Measurements from ENCODE around the gene ATG7.
"Not testable (repeated sequence)": the region's sequence is repeated elsewhere in the genome, so short reads cannot be mapped to it uniquely, and the experiment has no call there.

Gene ATG7

GRCh38 chr3:11437506-11437905 lies 165.3 kb downstream of the ATG7 start:
- no peak for DNase-seq

- DNase-seq: no peak
Measured at GRCh38 chr3:11438646-11439045, 166.4 kb downstream of the ATG7 start.

DNA sequence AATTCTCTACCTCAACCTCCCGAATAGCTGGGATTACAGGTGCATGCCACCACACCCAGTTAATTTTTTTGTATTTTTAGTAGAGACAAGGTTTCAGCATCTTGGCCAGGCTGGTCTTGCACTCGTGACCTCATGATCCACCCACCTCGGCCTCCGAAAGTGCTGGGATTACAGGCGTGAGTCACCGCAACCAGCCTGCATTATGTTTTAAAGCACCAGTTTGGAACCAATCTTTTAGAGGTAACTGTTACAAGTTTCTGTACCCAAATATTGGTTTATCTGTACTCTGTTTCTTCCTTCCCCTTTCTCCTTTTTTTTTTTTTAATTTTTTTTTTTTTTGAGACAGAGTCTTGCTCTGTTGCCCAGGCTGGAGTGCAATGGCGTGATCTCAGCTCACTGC lies 169.1 kb downstream of the ATG7 start:
- DNase-seq: not testable (repeated sequence)

DNA sequence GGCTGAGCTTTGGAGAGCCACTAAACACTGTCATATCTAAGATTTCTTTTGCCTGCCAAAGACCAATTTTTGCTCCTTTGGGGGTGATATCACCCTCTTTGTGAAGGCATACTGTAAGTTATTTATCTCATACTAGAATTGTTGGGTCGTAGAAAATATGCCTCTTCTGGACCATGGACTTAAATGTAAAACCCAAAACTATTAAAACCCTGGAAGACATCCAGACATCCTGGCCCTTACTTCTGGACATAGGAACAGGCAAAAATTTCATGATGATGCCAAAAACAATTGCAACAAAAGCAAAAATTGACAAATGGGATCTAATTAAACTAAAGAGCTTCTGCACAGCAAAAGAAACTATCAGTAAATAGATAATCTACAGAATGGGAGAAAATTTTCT lies 172.2 kb downstream of the ATG7 start:
- DNase-seq: no peak

DNA sequence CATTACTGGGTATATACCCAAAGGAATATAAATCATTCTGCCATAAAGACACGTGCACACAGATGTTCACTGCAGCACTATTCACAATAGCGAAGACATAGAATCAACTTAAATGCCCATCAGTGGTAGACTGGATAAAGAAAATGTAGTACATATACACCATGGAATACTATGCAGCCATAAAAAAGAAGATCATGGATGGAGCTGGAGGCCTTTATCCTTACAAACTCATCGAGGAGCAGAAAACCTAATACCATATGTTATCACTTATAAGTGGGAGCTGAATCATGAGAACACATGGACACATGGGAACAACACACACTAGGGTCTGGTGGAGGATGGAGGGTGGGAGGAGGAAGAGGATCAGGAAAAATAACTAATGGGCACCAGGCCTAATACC lies 173.0 kb downstream of the ATG7 start:
- not testable (repeated sequence) for DNase-seq

GRCh38 chr3:11445883-11446282 lies 173.7 kb downstream of the ATG7 start:
- DNase-seq: no peak

DNA sequence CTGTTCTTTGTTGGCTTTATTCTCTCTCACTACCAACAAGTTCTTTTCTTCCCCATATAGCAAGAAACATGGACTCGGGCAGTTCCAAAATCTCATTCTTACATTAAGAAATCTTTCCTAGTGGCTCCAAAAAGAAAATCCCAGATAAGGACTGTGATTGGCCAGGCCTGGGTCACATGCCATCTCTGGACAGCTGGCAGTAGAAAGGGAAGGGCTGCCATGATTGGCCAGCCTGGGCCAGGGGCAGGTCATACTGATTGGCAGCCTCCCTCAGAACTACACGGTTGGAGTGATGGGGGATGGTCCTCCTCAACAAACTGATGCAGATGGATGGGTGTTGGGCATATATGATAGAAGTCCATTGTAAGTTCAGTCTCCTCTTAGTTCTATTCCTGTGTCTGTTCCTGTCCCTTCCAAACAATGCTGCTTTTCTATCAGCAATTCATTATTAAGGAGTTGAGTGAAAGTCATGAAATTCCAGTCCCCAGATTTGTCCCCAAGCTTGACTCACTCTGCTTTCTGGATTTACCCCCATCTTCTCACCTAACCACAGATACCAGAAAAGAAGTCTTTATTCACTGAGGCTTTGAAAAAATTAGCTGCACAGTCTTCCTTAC lies 175.5 kb downstream of the ATG7 start:
- no peak for DNase-seq

DNA sequence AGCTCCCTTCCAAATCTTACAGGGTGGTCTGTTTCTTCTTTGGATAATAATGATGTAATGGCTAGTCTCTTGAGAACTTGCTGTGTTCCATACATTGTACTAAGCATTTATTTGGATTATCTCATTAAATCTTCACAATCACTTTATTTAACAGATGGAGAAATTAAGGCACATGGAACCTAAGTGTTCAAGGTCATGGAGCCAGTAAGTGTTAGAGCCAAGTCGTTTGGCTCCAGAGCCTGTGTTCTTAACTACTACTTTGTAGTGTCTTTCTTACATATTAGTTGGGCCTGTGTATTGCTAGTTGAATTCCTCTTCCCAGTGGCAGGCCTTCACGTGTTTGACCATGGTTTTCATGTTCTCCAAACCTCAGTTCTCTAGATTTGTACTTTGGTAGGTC lies 177.8 kb downstream of the ATG7 start:
- no peak for DNase-seq

- DNase-seq: no peak
Measured at GRCh38 chr3:11452312-11452711, 180.1 kb downstream of the ATG7 start.

GRCh38 chr3:11452885-11453847 lies 181.0 kb downstream of the ATG7 start:
- DNase-seq: no peak

GRCh38 chr3:11455956-11456355 lies 183.8 kb downstream of the ATG7 start:
- DNase-seq: no peak

DNA sequence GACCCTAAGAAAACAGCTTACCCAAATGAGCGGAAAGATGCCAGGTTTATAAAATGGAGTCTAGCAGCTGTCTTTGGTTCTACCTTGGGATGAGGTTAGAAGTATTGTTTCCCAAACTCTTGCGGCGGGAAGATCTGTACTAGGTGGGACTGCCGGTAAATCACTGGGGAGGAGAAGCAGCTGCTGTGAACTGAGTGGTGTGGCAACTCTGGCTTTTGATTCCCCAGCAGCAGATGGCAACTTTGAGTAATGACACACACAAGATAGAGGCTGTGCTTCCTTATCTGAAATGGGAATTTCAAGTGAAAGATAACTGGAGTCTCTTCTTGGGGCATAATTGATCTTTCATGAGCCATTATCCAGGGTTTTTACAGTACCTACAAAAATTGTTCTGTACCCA lies 184.9 kb downstream of the ATG7 start:
- DNase-seq: no peak

- no peak for DNase-seq
Measured at GRCh38 chr3:11459186-11459824, 187.1 kb downstream of the ATG7 start.

GRCh38 chr3:11461226-11461625 lies 189.0 kb downstream of the ATG7 start:
- DNase-seq: no peak

- not testable (repeated sequence) for DNase-seq
Measured at GRCh38 chr3:11462673-11463072, 190.5 kb downstream of the ATG7 start.

GRCh38 chr3:11463591-11463990 lies 191.4 kb downstream of the ATG7 start:
- DNase-seq: no peak

DNA sequence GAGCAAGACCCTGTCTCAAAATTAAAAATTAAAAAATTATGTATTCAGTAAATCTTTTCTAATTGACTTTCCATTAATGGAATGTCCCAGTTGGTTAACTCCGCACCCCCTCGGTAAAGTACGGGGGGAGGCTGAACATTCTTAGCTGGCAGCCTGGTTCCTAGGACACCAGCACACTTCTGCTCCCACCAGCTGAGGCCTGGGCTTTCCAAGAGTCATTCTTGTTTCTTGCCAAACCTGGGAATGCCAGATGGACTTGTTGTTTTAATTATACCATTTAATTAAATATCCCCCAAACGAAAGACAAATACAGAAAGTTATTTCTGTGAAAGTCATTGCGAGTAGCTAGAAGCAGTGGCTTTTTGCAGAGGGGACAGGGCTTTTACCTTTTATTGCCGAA lies 192.2 kb downstream of the ATG7 start:
- DNase-seq: no peak

DNA sequence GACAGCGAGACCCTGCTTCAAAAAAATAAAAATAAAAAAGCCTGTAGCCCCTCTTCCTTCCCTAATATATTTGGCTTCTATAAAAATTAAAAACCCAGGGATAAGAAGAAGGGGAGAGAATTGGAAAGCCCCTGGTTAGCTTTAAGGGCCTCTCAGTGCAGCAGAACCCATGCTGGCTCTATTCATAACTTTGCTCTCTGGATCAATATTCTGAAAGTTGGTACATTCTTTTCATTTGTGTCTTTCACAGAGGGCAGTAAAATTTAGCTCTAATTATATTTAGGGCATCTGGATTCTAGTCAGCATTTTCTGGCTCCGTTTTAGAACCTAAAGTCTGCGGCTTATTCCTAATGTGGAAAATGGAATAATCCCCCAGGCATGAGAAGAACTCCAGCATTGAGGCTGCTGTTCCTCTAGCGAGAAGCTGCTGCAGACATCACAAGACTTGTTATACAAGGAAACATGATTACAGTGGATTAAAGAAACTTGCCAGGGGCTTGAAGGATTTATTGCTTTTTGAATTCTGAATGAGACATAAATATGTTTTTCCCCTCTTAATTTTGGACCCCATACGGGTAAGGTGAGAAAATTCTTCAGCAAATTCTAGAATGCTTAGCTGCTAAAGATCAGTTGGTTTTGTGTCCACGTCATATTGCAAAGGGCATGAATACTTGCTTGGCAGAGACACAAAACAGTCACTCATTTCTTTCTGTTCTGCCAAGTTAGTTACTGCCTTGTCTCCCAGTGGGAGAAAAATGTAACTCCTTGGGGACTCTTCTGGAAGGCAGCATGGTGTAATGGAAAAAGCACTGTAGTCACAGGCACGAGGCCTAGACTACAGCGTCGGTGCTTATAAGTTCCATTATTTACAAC lies 193.8 kb downstream of the ATG7 start:
- DNase-seq: no peak

GRCh38 chr3:11467875-11468274 lies 195.7 kb downstream of the ATG7 start:
- DNase-seq: no peak

DNA sequence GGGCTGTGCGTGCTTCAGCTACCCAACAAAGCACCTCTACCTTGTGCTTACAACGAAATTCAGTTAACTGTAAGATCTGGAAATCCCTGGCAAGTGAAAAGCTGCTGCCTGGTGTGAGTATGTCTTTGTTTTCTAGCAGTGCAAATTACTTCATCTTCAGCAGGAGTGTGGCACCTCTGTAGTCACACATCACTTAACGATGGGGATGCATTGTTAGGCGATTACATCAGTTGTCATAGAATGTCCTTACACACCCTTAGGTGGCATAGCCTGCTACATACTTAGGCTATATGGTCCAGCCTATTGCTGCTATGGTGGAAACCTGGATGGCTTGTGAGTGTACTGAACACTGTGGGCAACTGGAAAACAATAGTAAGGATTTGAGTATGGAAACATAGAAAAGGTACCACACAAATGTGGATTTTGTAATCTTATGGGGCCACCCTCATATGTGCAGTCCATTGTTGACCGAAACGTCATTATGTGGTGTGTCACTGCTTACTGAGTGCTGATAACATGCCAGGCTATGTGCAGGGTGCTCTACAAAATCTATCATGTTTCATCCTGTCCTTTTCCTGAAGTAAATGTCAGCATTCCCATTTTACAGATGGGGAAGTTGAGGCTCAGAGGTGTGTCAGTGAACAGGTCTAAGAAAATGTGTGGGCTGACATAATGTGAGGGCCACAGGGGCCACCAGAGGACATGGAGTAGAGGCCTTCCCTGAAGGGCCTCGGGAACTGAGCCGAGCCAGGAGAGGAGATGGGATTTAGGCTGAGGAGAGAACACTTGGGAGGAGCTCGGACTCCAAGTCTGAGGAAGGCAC lies 198.0 kb downstream of the ATG7 start:
- DNase-seq: no peak

GRCh38 chr3:11475324-11475723 lies 203.1 kb downstream of the ATG7 start:
- DNase-seq: no peak

- peak; percentile 29 to 77 for DNase-seq
Measured at GRCh38 chr3:11476735-11477144, 204.5 kb downstream of the ATG7 start.

Measured in NCI-H1930 (cell line).